GM23338 (cell line): Measurements from ENCODE around the gene WFDC10A. TPM values are rescaled to one million over a fixed set of nuclear protein-coding genes. Genes with fewer than 3 reads are reported as not detected.
A peak's percentile ranks its signal among the peaks of the same experiment; 100 is the strongest.

Source experiments
- ATAC-seq: fragments of 200-7000 bp; cut with Tn5 transposase; 3 replicates; pipeline ENCODE4 v1.9.1; 2020
- DNase-seq: peaks from one replicate; pipeline ENCODE4 v3.0.0-alpha.2; 2015; ENCODE audit warnings: low spot score
- H2AFZ ChIP-seq: fragments of 200-600 bp; sonication (generic); 2 replicates; pipeline ENCODE4 v1.8.0; 2016; ENCODE audit warnings: antibody characterized with exemption, mild to moderate bottlenecking, moderate library complexity
- H3F3A ChIP-seq: fragments of 200-600 bp; sonication (generic); replicated peaks from 2 replicates; pipeline ENCODE4 v1.8.0; 2017; ENCODE audit warnings: antibody characterized with exemption, mixed run types, low read depth
- H3K27ac ChIP-seq: fragments of 200-600 bp; sonication (generic); 2 replicates; pipeline ENCODE4 v1.6.1; 2016; ENCODE audit warnings: low read depth
- H3K27me3 ChIP-seq: fragments of 200-600 bp; sonication (generic); 2 replicates; pipeline ENCODE4 v1.8.0; 2016; ENCODE audit warnings: mild to moderate bottlenecking, mixed run types, moderate library complexity; ENCODE audit not compliant: insufficient read depth
- H3K36me3 ChIP-seq: fragments of 200-600 bp; sonication (generic); 2 replicates; pipeline ENCODE4 v1.8.0; 2016; ENCODE audit warnings: mild to moderate bottlenecking; ENCODE audit not compliant: insufficient read depth
- H3K4me1 ChIP-seq: fragments of 200-600 bp; sonication (generic); 2 replicates; pipeline ENCODE4 v1.8.0; 2016; ENCODE audit warnings: mild to moderate bottlenecking, moderate library complexity; ENCODE audit not compliant: insufficient read depth
- H3K4me2 ChIP-seq: fragments of 200-600 bp; sonication (generic); 2 replicates; pipeline ENCODE4 v1.7.1; 2017; ENCODE audit warnings: mixed run types
- H3K4me3 ChIP-seq: fragments of 200-600 bp; sonication (generic); 2 replicates; pipeline ENCODE4 v1.6.1; 2016; ENCODE audit warnings: mixed run types
- H3K79me2 ChIP-seq: fragments of 200-600 bp; sonication (generic); replicated peaks from 2 replicates; pipeline ENCODE4 v1.8.0; 2017; ENCODE audit warnings: mild to moderate bottlenecking; ENCODE audit not compliant: insufficient read depth
- H3K9me2 ChIP-seq: fragments of 200-600 bp; sonication (generic); 2 replicates; pipeline ENCODE4 v1.8.0; 2017; ENCODE audit not compliant: insufficient read depth
- H4K20me1 ChIP-seq: fragments of 200-600 bp; sonication (generic); replicated peaks from 2 replicates; pipeline ENCODE4 v1.8.0; 2017; ENCODE audit warnings: mild to moderate bottlenecking; ENCODE audit not compliant: insufficient read depth
- H3K27ac Mint-ChIP-seq: 2 replicates; pipeline ENCODE4 v1.8.0; 2020; ENCODE audit warnings: inconsistent platforms, mild to moderate bottlenecking, moderate library complexity, mixed read lengths
- H3K27me3 Mint-ChIP-seq: 3 replicates; pipeline ENCODE4 v1.8.0; 2022; ENCODE audit warnings: low read depth, mild to moderate bottlenecking, moderate library complexity, mixed read lengths, inconsistent platforms; ENCODE audit not compliant: insufficient read depth, poor library complexity
- H3K36me3 Mint-ChIP-seq: 3 replicates; pipeline ENCODE4 v1.8.0; 2021; ENCODE audit warnings: low read depth, mild to moderate bottlenecking, inconsistent platforms, moderate library complexity, mixed read lengths
- H3K4me1 Mint-ChIP-seq: 3 replicates; pipeline ENCODE4 v1.8.0; 2020; ENCODE audit warnings: mild to moderate bottlenecking, inconsistent platforms, mixed read lengths
- H3K4me3 Mint-ChIP-seq: 3 replicates; pipeline ENCODE4 v1.8.0; 2021; ENCODE audit warnings: moderate library complexity, mild to moderate bottlenecking, inconsistent platforms, mixed read lengths
- H3K9me3 Mint-ChIP-seq: 3 replicates; pipeline ENCODE4 v1.8.0; 2020; ENCODE audit warnings: moderate library complexity, mild to moderate bottlenecking, inconsistent platforms, mixed read lengths
- CTCF ChIP-seq, 2 experiments: fragments of 200-600 bp in 1 of 2; sonication (generic) in 1 of 2; conservative IDR thresholded peaks; 2 replicates each; pipeline versions ENCODE4 v1.5.1 to v1.6.1; 2016 to 2017; ENCODE audit warnings: antibody characterized with exemption in 2 of 2, low read depth in 2 of 2, mild to moderate bottlenecking in 2 of 2, moderate library complexity in 1 of 2
- ETS1 ChIP-seq: IDR thresholded peaks from 2 replicates; pipeline ENCODE4 v1.6.1; 2016; ENCODE audit warnings: antibody characterized with exemption
- EZH2phosphoT487 ChIP-seq: fragments of 200-600 bp; sonication (generic); IDR thresholded peaks from one replicate; pipeline ENCODE4 v1.8.1; 2018; ENCODE audit warnings: antibody characterized with exemption; ENCODE audit not compliant: unreplicated experiment
- NANOG ChIP-seq: IDR thresholded peaks from 2 replicates; pipeline ENCODE4 v1.6.1; 2016; ENCODE audit warnings: antibody characterized with exemption, borderline replicate concordance
- POLR2AphosphoS5 ChIP-seq: IDR thresholded peaks from 2 replicates; pipeline ENCODE4 v1.6.1; 2016; ENCODE audit warnings: antibody characterized with exemption, low read depth
- REST ChIP-seq: IDR thresholded peaks from one replicate; pipeline ENCODE4 v1.6.1; 2018; ENCODE audit warnings: antibody characterized with exemption; ENCODE audit not compliant: unreplicated experiment
- ZNF331 ChIP-seq: fragments of 250-450 bp; sonication (Bioruptor Pico); IDR thresholded peaks from 2 replicates; pipeline ENCODE4 v1.5.0; 2020; ENCODE audit warnings: low read depth, mild to moderate bottlenecking, moderate library complexity
- polyA plus RNA-seq: library from polyadenylated mRNA; unstranded; fragments of >200 nt; fragmentation: Nextera tagmentation; extraction: Ambion mirVana; gene quantifications from 2 replicates; pipeline ENCODE4 v1.2.1, GENCODE V29; 2016
- total RNA-seq: library from RNA; depleted of rRNA; stranded (reverse); fragments of >200 nt; shearing (Covaris generic); gene quantifications from 2 replicates; pipeline ENCODE4 v1.2.3, GENCODE V29; 2014

WFDC10A gene
- total and polyA plus RNA-seq, 2 experiments from 2014 or later: not detected

- Histone ChIP-seq H3K4me3 (no peak overlapping the region), H3K79me2 (no peaks in the 10 kb centered on the region), H3K27ac (no peak overlapping the region), H4K20me1 (no peaks in the 10 kb centered on the region), H3K4me2 (no peak overlapping the region), H3F3A (no peaks in the 10 kb centered on the region), H3K36me3 (no peaks in the 10 kb centered on the region), H3K27me3 (no peaks in the 10 kb centered on the region), H3K4me1 (no peaks in the 10 kb centered on the region), H2AFZ (no peak overlapping the region), H3K9me2 (peaks cover 5% of the 10 kb centered on the region)
- no peaks in the 10 kb centered on the region for H3K4me1 Mint-ChIP-seq
- TF ChIP-seq EZH2phosphoT487: no peak
- TF ChIP-seq NANOG: no peak
- no peak for TF ChIP-seq ZNF331 (CRISPR knock-in tag)
- TF ChIP-seq CTCF (conservative IDR thresholded peaks at IDR 0.05; ENCODE audit: low read depth in 2 of 2): peak; percentile 93 to 98
- TF ChIP-seq REST: no peak
- peaks cover 9% of the 10 kb centered on the region; the same call in 2 of the 3 replicates for H3K36me3 Mint-ChIP-seq
- H3K4me3 Mint-ChIP-seq: no peak overlapping the region
- peak; percentile 85 for DNase-seq
- no peaks in the 10 kb centered on the region for H3K27me3 Mint-ChIP-seq
- H3K9me3 Mint-ChIP-seq: peaks cover 9% of the 10 kb centered on the region
- peak; percentile 71 for ATAC-seq
- no peak overlapping the region for H3K27ac Mint-ChIP-seq
Observed at GRCh38 chr20:45592574-45593189, 36.9 kb upstream of the WFDC10A start.

- Histone ChIP-seq H3K36me3 (no peaks in the 10 kb centered on the region), H3K4me2 (no peak overlapping the region), H3K4me3 (no peak overlapping the region), H3F3A (no peaks in the 10 kb centered on the region), H2AFZ (no peak overlapping the region), H4K20me1 (no peaks in the 10 kb centered on the region), H3K27me3 (no peaks in the 10 kb centered on the region), H3K4me1 (no peaks in the 10 kb centered on the region), H3K9me2 (peaks cover 9% of the 10 kb centered on the region), H3K27ac (no peak overlapping the region), H3K79me2 (no peaks in the 10 kb centered on the region)
- Mint-ChIP-seq H3K4me3 (no peak overlapping the region), H3K27me3 (no peaks in the 10 kb centered on the region), H3K4me1 (no peaks in the 10 kb centered on the region), H3K9me3 (peaks cover 9% of the 10 kb centered on the region), H3K36me3 (peaks cover 9% of the 10 kb centered on the region), H3K27ac (no peak overlapping the region)
- DNase-seq (no peak), ATAC-seq (no peak)
- TF ChIP-seq POLR2AphosphoS5 (no peak), NANOG (no peak), EZH2phosphoT487 (no peak), ZNF331 (CRISPR knock-in tag) (no peak), CTCF (conservative IDR thresholded peaks at IDR 0.05; ENCODE audit: low read depth in 2 of 2) (no peak), REST (no peak), ETS1 (no peak)
Observed at GRCh38 chr20:45593498-45593897, 36.0 kb upstream of the WFDC10A start.
